ENCODE measurements around the gene PLEKHN1. TPM values are rescaled to one million over a fixed set of nuclear protein-coding genes. Genes with fewer than 3 reads are reported as not detected.
A peak's percentile ranks its signal among the peaks of the same experiment; 100 is the strongest.
"Not testable (repeated sequence)": the region's sequence is repeated elsewhere in the genome, so short reads cannot be mapped to it uniquely, and the experiment has no call there.

The PLEKHN1 gene
- total RNA-seq, 6 experiments from 2014 or later: 0.11 to 2.4 (median 0.26) TPM; not detected in 1

- H3K4me3 ChIP-seq: no peak overlapping the region
- no peaks in the 10 kb centered on the region for H3K36me3 ChIP-seq
- WGBS (ENCODE audit: insufficient coverage, low coverage, low lambda C conversion rate, missing lambda C conversion rate): 0% methylated on average over 1 of the region's 7 CpGs
- H3K9me3 ChIP-seq: no peaks in the 10 kb centered on the region
- no peak for TF ChIP-seq CTCF (IDR thresholded peaks at IDR 0.05)
- TF ChIP-seq POLR2A (IDR thresholded peaks at IDR 0.05): no peak
- no peaks in the 10 kb centered on the region for H3K27me3 ChIP-seq
- H3K4me1 ChIP-seq: peaks cover 0 to 48% (median 8%) of the 10 kb centered on the region in 4 donors
- no peak for DNase-seq
- intact Hi-C loops (cut with DNase I): no loop called here
- no peak for ATAC-seq
- no peak overlapping the region for H3K27ac ChIP-seq
These were observed 38.1 kb downstream of the PLEKHN1 start for GRCh38 chr1:1004420-1004779.

GRCh38 chr1:1004780-1005697 lies 38.8 kb downstream of the PLEKHN1 start:
- WGBS (ENCODE audit: insufficient coverage, low coverage, low lambda C conversion rate, missing lambda C conversion rate): 25% methylated on average over 13 of the region's 21 CpGs
- Histone ChIP-seq H3K36me3 (no peaks in the 10 kb centered on the region), H3K9me3 (no peaks in the 10 kb centered on the region), H3K4me1 (peaks cover 0 to 41% (median 8%) of the 10 kb centered on the region in 4 donors), H3K4me3 (peak overlapping the region in 2 of 3 donors; percentile 45 to 48), H3K27ac (peak overlapping the region; percentile 1 to 82 (median 78)), H3K27me3 (no peaks in the 10 kb centered on the region)
- ATAC-seq (peak; percentile 34 to 60 (median 44)), DNase-seq (peak; percentile 69 to 80 (median 69))
- intact Hi-C loops (cut with DNase I): no loop called here
- no peak for TF ChIP-seq CTCF (IDR thresholded peaks at IDR 0.05)
- TF ChIP-seq POLR2A (IDR thresholded peaks at IDR 0.05): peak; percentile 60

- intact Hi-C loops (cut with DNase I): no loop called here
- no peak for ATAC-seq
- Histone ChIP-seq H3K27me3 (no peaks in the 10 kb centered on the region), H3K4me1 (peaks cover 0 to 33% (median 8%) of the 10 kb centered on the region in 4 donors), H3K9me3 (no peaks in the 10 kb centered on the region), H3K27ac (peak overlapping the region; percentile 78 to 85 (median 82)), H3K4me3 (peak overlapping the region; percentile 45 to 50 (median 48)), H3K36me3 (no peaks in the 10 kb centered on the region)
- DNase-seq: peak in 2 of 3 donors; percentile 49 to 53
- TF ChIP-seq POLR2A (IDR thresholded peaks at IDR 0.05) (no peak), CTCF (IDR thresholded peaks at IDR 0.05) (no peak)
- 26% methylated on average over 13 of the region's 23 CpGs for WGBS (ENCODE audit: insufficient coverage, low coverage, low lambda C conversion rate, missing lambda C conversion rate)
These were observed 39.6 kb downstream of the PLEKHN1 start for GRCh38 chr1:1005774-1006304.

- intact Hi-C loops (cut with DNase I): no loop called here
- ATAC-seq: peak; percentile 81 to 88 (median 85)
- H3K27me3 ChIP-seq: no peaks in the 10 kb centered on the region
- H3K9me3 ChIP-seq: no peaks in the 10 kb centered on the region
- peak overlapping the region; percentile 78 to 85 (median 82) for H3K27ac ChIP-seq
- H3K4me3 ChIP-seq: peak overlapping the region; percentile 45 to 50 (median 48)
- TF ChIP-seq CTCF (IDR thresholded peaks at IDR 0.05) (no peak), POLR2A (IDR thresholded peaks at IDR 0.05) (peak; percentile 82)
- peaks cover 0 to 29% (median 8%) of the 10 kb centered on the region in 4 donors for H3K4me1 ChIP-seq
- H3K36me3 ChIP-seq: no peaks in the 10 kb centered on the region
- peak; percentile 85 to 92 (median 88) for DNase-seq
- WGBS (ENCODE audit: insufficient coverage, low coverage, low lambda C conversion rate, missing lambda C conversion rate): 28% methylated on average over 5 of the region's 37 CpGs
These were observed 40.2 kb downstream of the PLEKHN1 start for GRCh38 chr1:1006305-1007159.

- DNase-seq; H3K27ac ChIP-seq; H3K9me3 ChIP-seq; H3K36me3 ChIP-seq; intact Hi-C loops (cut with DNase I); H3K27me3 ChIP-seq; ATAC-seq; H3K4me3 ChIP-seq: not testable (repeated sequence)
- peaks cover 0 to 34% (median 10%) of the 10 kb centered on the region in 4 donors for H3K4me1 ChIP-seq
- WGBS (ENCODE audit: insufficient coverage, low coverage, low lambda C conversion rate, missing lambda C conversion rate): 90% methylated on average over 7 of the region's 8 CpGs
These were observed 43.8 kb downstream of the PLEKHN1 start for GRCh38 chr1:1010131-1010530.

Data from right lobe of liver (tissue), 6 donors.